K562 (cell line): ENCODE measurements around the gene WDR47. TPM values are rescaled to one million over a fixed set of nuclear protein-coding genes. Genes with fewer than 3 reads are reported as not detected.
A peak's percentile ranks its signal among the peaks of the same experiment; 100 is the strongest.

Experiments
- ATAC-seq: fragments of 200-7000 bp; cut with Tn5 transposase; 3 replicates; pipeline ENCODE4 v1.9.1; 2020; ENCODE audit warnings: moderate library complexity
- BruUV-seq: library from RNA; stranded (reverse); fragments of 400-500 nt; replicated peaks from 2 replicates; lab custom pipeline; 2021; lab: Mats Ljungman, UMichigan
- CTCF ChIA-PET: fragments of 300-600 bp; formaldehyde crosslinking; extraction: SDS; loops from one replicate; lab custom pipeline; 2021; ENCODE audit warnings: low intra/inter-chr PET ratio; lab: Yijun Ruan, JAX
- POLR2A ChIA-PET: fragments of 300-600, 350-650 bp; sonication (Branson Sonifier 250); formaldehyde crosslinking; extraction: SDS; loops from one replicate; lab custom pipeline; 2021; ENCODE audit warnings: antibody characterized with exemption, inconsistent platforms; lab: Yijun Ruan, JAX
- DNase-seq, 4 experiments: peaks; one replicate each; pipeline versions ENCODE4 v3.0.0 to v3.0.0-alpha.2; 2011 to 2018; ENCODE audit warnings: low spot score in 3 of 4, mixed read lengths in 3 of 4; ENCODE audit errors: extremely low read depth in 1 of 4
- FAIRE-seq: peaks from 2 replicates; lab custom pipeline; 2011; peaks lifted over from hg19 to GRCh38; lab: Jason Lieb, UNC
- H2AFZ ChIP-seq: 2 replicates; pipeline ENCODE4 v1.6.0; 2011; ENCODE audit warnings: low read depth, low read length, control low read depth, inconsistent platforms
- H3K27ac ChIP-seq: fragments of 200-600 bp; 3 replicates; pipeline ENCODE4 v1.8.0; 2011; ENCODE audit warnings: low read depth, mild to moderate bottlenecking, control low read depth, inconsistent platforms, low read length, moderate library complexity, mixed read lengths; ENCODE audit errors: extremely low read depth
- H3K27me3 ChIP-seq, 2 experiments: fragments of 300-600 bp in 1 of 2; 2 replicates in 1 of 2; 3 replicates in 1 of 2; pipeline versions ENCODE4 v1.6.0 to v1.8.0; 2011; ENCODE audit warnings: inconsistent platforms in 2 of 2, low read length in 2 of 2, mild to moderate bottlenecking in 1 of 2, mixed read lengths in 1 of 2, moderate library complexity in 1 of 2; ENCODE audit not compliant: control insufficient read depth in 2 of 2, insufficient read depth in 2 of 2
- H3K36me3 ChIP-seq: fragments of 300-600 bp; 3 replicates; pipeline ENCODE4 v1.8.0; 2011; ENCODE audit warnings: mild to moderate bottlenecking, low read length, inconsistent platforms; ENCODE audit not compliant: control insufficient read depth, insufficient read depth
- H3K4me1 ChIP-seq, 2 experiments: fragments of 200-600 bp in 1 of 2; replicated peaks in 1 of 2; 2 replicates in 1 of 2; 3 replicates in 1 of 2; pipeline versions ENCODE4 v1.5.1 to v1.8.0; 2011; ENCODE audit warnings: inconsistent platforms in 2 of 2, low read length in 2 of 2, mild to moderate bottlenecking in 1 of 2, mixed read lengths in 1 of 2, moderate library complexity in 1 of 2; ENCODE audit not compliant: control insufficient read depth in 2 of 2, insufficient read depth in 2 of 2
- H3K4me2 ChIP-seq: 2 replicates; pipeline ENCODE4 v1.6.1; 2011; ENCODE audit warnings: low read length, control low read depth, inconsistent platforms, mixed read lengths; ENCODE audit not compliant: insufficient read depth
- H3K4me3 ChIP-seq: fragments of 200-600 bp; sonication (generic), shearing (Covaris generic); 2 replicates; pipeline ENCODE4 v1.5.1; 2016; ENCODE audit warnings: control low read depth, inconsistent platforms
- H3K79me2 ChIP-seq: fragments of 200-600 bp; 3 replicates; pipeline ENCODE4 v1.8.0; 2011; ENCODE audit warnings: low read length, inconsistent platforms; ENCODE audit not compliant: control insufficient read depth, insufficient read depth
- H3K9ac ChIP-seq, 2 experiments: 2 replicates each; pipeline versions ENCODE4 v1.6.0 to v1.6.1; 2011; ENCODE audit warnings: low read depth in 2 of 2, low read length in 2 of 2, control low read depth in 1 of 2, inconsistent platforms in 1 of 2, mild to moderate bottlenecking in 1 of 2, mixed read lengths in 1 of 2; ENCODE audit not compliant: insufficient read depth in 1 of 2
- H3K9me1 ChIP-seq: one replicate; pipeline ENCODE4 v1.6.0; 2011; ENCODE audit warnings: inconsistent platforms, mild to moderate bottlenecking, low read length, moderate library complexity; ENCODE audit not compliant: control insufficient read depth, insufficient read depth
- H3K9me3 ChIP-seq: replicated peaks from 2 replicates; pipeline ENCODE4 v1.5.1; 2011; ENCODE audit warnings: low read depth, low read length, inconsistent platforms; ENCODE audit not compliant: control insufficient read depth, insufficient read depth
- H4K20me1 ChIP-seq: replicated peaks from 2 replicates; pipeline ENCODE4 v1.6.1; 2011; ENCODE audit warnings: low read length, inconsistent platforms, mixed read lengths; ENCODE audit not compliant: control insufficient read depth, insufficient read depth
- KLF1 ChIP-seq: fragments of 450-650 bp; IDR thresholded peaks from 2 replicates; pipeline ENCODE4 v1.6.1; 2016; ENCODE audit warnings: missing genetic modification characterization, missing compliant biosample characterization
- NRF1 ChIP-seq, 2 experiments: fragments of 450-650 bp; IDR thresholded peaks in 1 of 2; conservative IDR thresholded peaks in 1 of 2; 2 replicates each; pipeline ENCODE4 v1.6.1; 2014; ENCODE audit warnings: mild to moderate bottlenecking in 2 of 2
- ZNF384 ChIP-seq: IDR thresholded peaks from 2 replicates; pipeline ENCODE4 v1.6.1; 2012; ENCODE audit warnings: low read depth, low read length, improper control_type of control experiment
- WGBS: fragments of 100-300 bp; shearing (Covaris generic); methylation state at CpG from one replicate; pipeline ENCODE4 v1.1.6; 2016; ENCODE audit warnings: low coverage, mixed read lengths; ENCODE audit not compliant: insufficient coverage; ENCODE audit errors: missing lambda C conversion rate; 5-methylcytosine and 5-hydroxymethylcytosine counted together
- in situ Hi-C: fragments of 300-500 bp; cut with MboI; formaldehyde crosslinking; loops from 4 replicates; pipeline ENCODE4 v1.15.0; 2018; ENCODE audit warnings: inconsistent platforms, mixed read lengths
- intact Hi-C: fragments of 100-400 bp; cut with micrococcal nuclease; formaldehyde crosslinking; loops from 2 replicates; pipeline ENCODE4 v1.14.2; 2022
- polyA plus RNA-seq, 8 experiments: library from polyadenylated mRNA; depleted of rRNA in 4 of 8; stranded (reverse) in 5 of 8; unstranded in 3 of 8; fragments of >200 nt; fragmentation: Nextera tagmentation in 2 of 8; fragmentation: Illumina TruSeq in 1 of 8; extraction: Ambion mirVana in 2 of 8; extraction: Trizol in 1 of 8; gene quantifications; 2 replicates each; pipeline versions ENCODE4 v1.2.1 to v1.2.3, GENCODE V29; 2011 to 2014; ENCODE audit warnings: inconsistent platforms in 1 of 8, missing spikeins in 1 of 8
- total RNA-seq, 7 experiments: library from RNA; depleted of rRNA in 6 of 7; stranded (reverse); fragments of >200 nt in 6 of 7; fragmentation: Illumina TruSeq in 2 of 7; extraction: Trizol in 2 of 7; gene quantifications; 2 replicates each; pipeline versions ENCODE4 v1.2.1 to v1.2.3, GENCODE V29; 2011 to 2021; ENCODE audit warnings: low replicate concordance in 1 of 7
- TF ChIP-seq, protein P1 (sequence below): fragments of 150-350 bp; IDR thresholded peaks from 2 replicates; pipeline ENCODE4 v1.6.1; 2014; ENCODE audit warnings: low read depth, mild to moderate bottlenecking, low read length, borderline replicate concordance

Gene WDR47
- total and polyA plus RNA-seq, 9 of the 15 experiments (the other 6 are each of a cell fraction or from before 2014, with no cell fraction given), result 1.3 to 10.1 (median 4.9) TPM

DNA sequence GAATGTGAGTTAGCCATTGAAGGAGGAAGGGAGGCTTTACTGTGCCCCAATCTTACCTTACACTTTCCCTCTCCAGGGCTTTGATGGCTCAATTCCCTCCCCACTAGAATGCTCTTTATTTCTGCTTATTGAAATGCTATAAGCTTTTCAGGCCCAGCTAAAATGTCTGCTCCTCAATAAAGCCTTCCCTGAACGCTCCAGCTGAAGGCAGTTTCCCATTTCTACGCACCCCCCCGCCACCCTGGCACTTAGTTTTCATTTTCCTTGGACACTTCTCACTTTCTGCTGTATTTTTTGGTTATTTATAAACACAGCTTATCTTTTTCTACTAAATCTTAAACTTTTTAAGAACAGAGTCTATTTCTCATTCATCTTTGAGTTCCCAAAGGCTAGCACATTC, 41.6 kb upstream of the WDR47 start:
- FAIRE-seq (no peak), DNase-seq (no peak), ATAC-seq (no peak)
- Histone ChIP-seq H4K20me1 (no peaks in the 10 kb centered on the region), H3K4me3 (no peak overlapping the region), H3K79me2 (no peaks in the 10 kb centered on the region), H3K9me1 (no peaks in the 10 kb centered on the region), H3K4me1 (peaks cover 18 to 37% of the 10 kb centered on the region in 2 experiments), H3K27me3 (no peaks in the 10 kb centered on the region), H2AFZ (peak overlapping the region; percentile 93), H3K27ac (peak overlapping the region; percentile 28; the same call in 1 of the 3 replicates), H3K36me3 (no peaks in the 10 kb centered on the region), H3K4me2 (no peak overlapping the region), H3K9ac (no peak overlapping the region), H3K9me3 (no peaks in the 10 kb centered on the region)
- intact Hi-C loops (no loop called here), in situ Hi-C loops (no loop called here)
- whole genome bisulfite sequencing, result 93% methylated on average over 3 of the region's 3 CpGs
- ChIA-PET CTCF (no interaction called here), POLR2A (interaction anchor here (0.7 to 2.9 kb wide), 6 partner anchors 7 to 269 kb away, joined by 3 to 22 read pairs (median 4); partner anchors contain the start of genes CLCC1, TMEM167B and WDR47)
- TF ChIP-seq, protein P1, sequence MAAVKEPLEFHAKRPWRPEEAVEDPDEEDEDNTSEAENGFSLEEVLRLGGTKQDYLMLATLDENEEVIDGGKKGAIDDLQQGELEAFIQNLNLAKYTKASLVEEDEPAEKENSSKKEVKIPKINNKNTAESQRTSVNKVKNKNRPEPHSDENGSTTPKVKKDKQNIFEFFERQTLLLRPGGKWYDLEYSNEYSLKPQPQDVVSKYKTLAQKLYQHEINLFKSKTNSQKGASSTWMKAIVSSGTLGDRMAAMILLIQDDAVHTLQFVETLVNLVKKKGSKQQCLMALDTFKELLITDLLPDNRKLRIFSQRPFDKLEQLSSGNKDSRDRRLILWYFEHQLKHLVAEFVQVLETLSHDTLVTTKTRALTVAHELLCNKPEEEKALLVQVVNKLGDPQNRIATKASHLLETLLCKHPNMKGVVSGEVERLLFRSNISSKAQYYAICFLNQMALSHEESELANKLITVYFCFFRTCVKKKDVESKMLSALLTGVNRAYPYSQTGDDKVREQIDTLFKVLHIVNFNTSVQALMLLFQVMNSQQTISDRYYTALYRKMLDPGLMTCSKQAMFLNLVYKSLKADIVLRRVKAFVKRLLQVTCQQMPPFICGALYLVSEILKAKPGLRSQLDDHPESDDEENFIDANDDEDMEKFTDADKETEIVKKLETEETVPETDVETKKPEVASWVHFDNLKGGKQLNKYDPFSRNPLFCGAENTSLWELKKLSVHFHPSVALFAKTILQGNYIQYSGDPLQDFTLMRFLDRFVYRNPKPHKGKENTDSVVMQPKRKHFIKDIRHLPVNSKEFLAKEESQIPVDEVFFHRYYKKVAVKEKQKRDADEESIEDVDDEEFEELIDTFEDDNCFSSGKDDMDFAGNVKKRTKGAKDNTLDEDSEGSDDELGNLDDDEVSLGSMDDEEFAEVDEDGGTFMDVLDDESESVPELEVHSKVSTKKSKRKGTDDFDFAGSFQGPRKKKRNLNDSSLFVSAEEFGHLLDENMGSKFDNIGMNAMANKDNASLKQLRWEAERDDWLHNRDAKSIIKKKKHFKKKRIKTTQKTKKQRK, result no peak
- TF ChIP-seq NRF1 (conservative IDR thresholded peaks at IDR 0.05 in 1 of 2, IDR thresholded peaks at IDR 0.05 in 1 of 2), result no peak
- TF ChIP-seq ZNF384, result no peak
- TF ChIP-seq KLF1 (tag), result no peak
- BruUV-seq, result no TSS peak
